Sigmoid colon (tissue), 7 donors: ENCODE data around the gene EXOC7. TPM values are rescaled to one million over a fixed set of nuclear protein-coding genes. Genes with fewer than 3 reads are reported as not detected.

ENCODE experiments used
- DNase-seq: peaks from one replicate; pipeline ENCODE4 v3.0.0-alpha.2; 2019
- H3K27ac ChIP-seq, 4 donors: fragments of 200-600 bp; sonication (generic); one replicate each; pipeline ENCODE4 v1.5.1; 2016 to 2019; ENCODE audit warnings: mild to moderate bottlenecking in 1 of 4
- H3K27me3 ChIP-seq, 3 donors: fragments of 200-600 bp; sonication (generic); one replicate each; pipeline ENCODE4 v1.5.1; 2019; ENCODE audit warnings: mild to moderate bottlenecking in 1 of 3
- H3K36me3 ChIP-seq, 4 donors: fragments of 200-600 bp; sonication (generic); one replicate each; pipeline ENCODE4 v1.5.1; 2016 to 2019
- H3K4me1 ChIP-seq, 4 donors: fragments of 200-600 bp; sonication (generic); one replicate each; pipeline ENCODE4 v1.5.1; 2017 to 2019
- H3K4me3 ChIP-seq, 4 donors: fragments of 200-600 bp; sonication (generic); one replicate each; pipeline ENCODE4 v1.5.1; 2017 to 2019; ENCODE audit warnings: mild to moderate bottlenecking in 2 of 4, moderate library complexity in 1 of 4
- H3K9me3 ChIP-seq, 4 donors: fragments of 200-600 bp in 3 of 4; sonication (generic) in 3 of 4; one replicate each; pipeline versions ENCODE4 v1.5.1 to v1.6.1; 2013 to 2019
- EP300 ChIP-seq, 4 donors: sonication (generic); formaldehyde crosslinking; IDR thresholded peaks; one replicate each; pipeline ENCODE4 v1.6.1; 2017; ENCODE audit warnings: antibody characterized with exemption in 4 of 4
- POLR2A ChIP-seq, 2 donors: fragments of 450-650 bp; IDR thresholded peaks; one replicate each; pipeline ENCODE4 v1.6.1; 2016; ENCODE audit warnings: antibody characterized with exemption in 2 of 2, mild to moderate bottlenecking in 2 of 2, moderate library complexity in 2 of 2
- POLR2AphosphoS5 ChIP-seq, 4 donors: sonication (generic); formaldehyde crosslinking; IDR thresholded peaks; one replicate each; pipeline ENCODE4 v1.6.1; 2017; ENCODE audit warnings: antibody characterized with exemption in 4 of 4
- WGBS, 2 donors: extraction: QIAGEN DNeasy Blood & Tissue Kit; methylation state at CpG; one replicate each; pipeline ENCODE4 v1.1.7; 2013; 5-methylcytosine and 5-hydroxymethylcytosine counted together
- intact Hi-C: fragments of 100-400 bp; cut with DNase I; formaldehyde crosslinking; loops from one replicate; pipeline ENCODE4 v1.15.1; 2023
- polyA plus RNA-seq, 3 donors: library from polyadenylated mRNA; stranded (reverse); fragments of 200-250 nt; gene quantifications; one replicate each; pipeline ENCODE4 v1.2.3, GENCODE V29; 2013
- total RNA-seq, 4 donors: library from RNA; depleted of rRNA; stranded (reverse); fragments of >200 nt; gene quantifications; one replicate each; pipeline ENCODE4 v1.1.0, GENCODE V29; 2016
- TF ChIP-seq, protein P1 (sequence below), 4 experiments: fragments of 450-650 bp in 3 of 4; fragments of 200-600 bp in 1 of 4; IDR thresholded peaks; one replicate each; pipeline ENCODE4 v1.5.1; 2016 to 2019; ENCODE audit warnings: antibody characterized with exemption in 4 of 4, mild to moderate bottlenecking in 3 of 4, moderate library complexity in 2 of 4
- donor health status: healthy with polysubstance abuse.
- donor health status: Bipolar disorder and iron deficiency.
- donor health status: healthy.

Gene EXOC7
- total and polyA plus RNA-seq, 7 donors, result 36.8 to 82.0 (median 71.3) TPM

DNA sequence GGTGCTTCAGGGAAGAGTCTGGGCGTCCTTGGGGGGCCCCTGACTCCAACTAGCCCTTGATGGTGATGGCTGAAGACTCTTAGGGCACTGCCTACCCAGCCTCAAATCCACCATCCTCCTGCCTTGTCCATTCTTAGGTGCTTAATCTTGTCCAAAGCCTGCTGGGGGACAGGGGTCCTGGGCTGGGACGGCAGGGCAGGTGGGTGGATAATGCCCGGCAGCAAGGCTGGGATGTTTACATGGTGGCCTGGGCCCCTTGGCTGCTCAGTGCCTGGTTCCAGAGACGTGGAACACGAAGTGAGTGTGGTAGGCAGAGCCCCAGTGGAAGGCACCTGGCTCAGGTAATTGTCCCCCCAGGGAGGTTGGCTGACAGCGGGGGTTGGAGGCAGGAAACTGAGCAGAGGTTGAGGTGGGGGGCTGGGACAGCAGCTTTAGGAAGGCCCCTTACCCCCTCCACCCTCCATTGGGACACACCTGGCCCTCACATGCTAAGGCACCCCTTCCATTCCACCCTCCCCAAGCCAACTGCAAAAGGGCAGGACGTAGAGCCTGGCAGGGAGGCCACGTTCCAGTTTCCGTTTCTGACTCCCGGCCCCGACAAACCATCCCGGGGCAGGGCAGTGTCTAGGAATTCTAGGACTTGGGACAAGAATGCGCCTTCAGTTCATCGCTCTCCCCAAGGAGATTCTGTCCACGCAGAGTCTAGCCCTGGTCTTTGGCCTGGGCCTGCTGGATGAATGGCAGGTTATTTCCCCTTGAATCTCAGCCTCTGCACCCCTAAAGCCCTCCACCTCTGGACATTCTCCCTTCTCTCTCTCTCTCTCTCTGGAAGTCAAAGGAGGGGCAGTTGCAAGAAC, 35.5 kb upstream of the EXOC7 start:
- Histone ChIP-seq H3K36me3 (no peaks in the 10 kb centered on the region), H3K27me3 (peaks cover 45 to 65% (median 64%) of the 10 kb centered on the region in 3 donors), H3K27ac (no peak overlapping the region), H3K4me1 (peaks cover 0 to 37% (median 27%) of the 10 kb centered on the region in 4 donors), H3K9me3 (no peaks in the 10 kb centered on the region), H3K4me3 (no peak overlapping the region)
- no peak for DNase-seq
- 55 to 78% methylated on average over 15 of the region's 15 CpGs for WGBS, 2 donors
- intact Hi-C loops, result no loop called here
- TF ChIP-seq POLR2A (IDR thresholded peaks at IDR 0.05) (no peak), POLR2AphosphoS5 (IDR thresholded peaks at IDR 0.05) (no peak), EP300 (IDR thresholded peaks at IDR 0.05) (no peak)
- TF ChIP-seq, protein P1, sequence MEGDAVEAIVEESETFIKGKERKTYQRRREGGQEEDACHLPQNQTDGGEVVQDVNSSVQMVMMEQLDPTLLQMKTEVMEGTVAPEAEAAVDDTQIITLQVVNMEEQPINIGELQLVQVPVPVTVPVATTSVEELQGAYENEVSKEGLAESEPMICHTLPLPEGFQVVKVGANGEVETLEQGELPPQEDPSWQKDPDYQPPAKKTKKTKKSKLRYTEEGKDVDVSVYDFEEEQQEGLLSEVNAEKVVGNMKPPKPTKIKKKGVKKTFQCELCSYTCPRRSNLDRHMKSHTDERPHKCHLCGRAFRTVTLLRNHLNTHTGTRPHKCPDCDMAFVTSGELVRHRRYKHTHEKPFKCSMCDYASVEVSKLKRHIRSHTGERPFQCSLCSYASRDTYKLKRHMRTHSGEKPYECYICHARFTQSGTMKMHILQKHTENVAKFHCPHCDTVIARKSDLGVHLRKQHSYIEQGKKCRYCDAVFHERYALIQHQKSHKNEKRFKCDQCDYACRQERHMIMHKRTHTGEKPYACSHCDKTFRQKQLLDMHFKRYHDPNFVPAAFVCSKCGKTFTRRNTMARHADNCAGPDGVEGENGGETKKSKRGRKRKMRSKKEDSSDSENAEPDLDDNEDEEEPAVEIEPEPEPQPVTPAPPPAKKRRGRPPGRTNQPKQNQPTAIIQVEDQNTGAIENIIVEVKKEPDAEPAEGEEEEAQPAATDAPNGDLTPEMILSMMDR (IDR thresholded peaks at IDR 0.05), result no peak

DNA sequence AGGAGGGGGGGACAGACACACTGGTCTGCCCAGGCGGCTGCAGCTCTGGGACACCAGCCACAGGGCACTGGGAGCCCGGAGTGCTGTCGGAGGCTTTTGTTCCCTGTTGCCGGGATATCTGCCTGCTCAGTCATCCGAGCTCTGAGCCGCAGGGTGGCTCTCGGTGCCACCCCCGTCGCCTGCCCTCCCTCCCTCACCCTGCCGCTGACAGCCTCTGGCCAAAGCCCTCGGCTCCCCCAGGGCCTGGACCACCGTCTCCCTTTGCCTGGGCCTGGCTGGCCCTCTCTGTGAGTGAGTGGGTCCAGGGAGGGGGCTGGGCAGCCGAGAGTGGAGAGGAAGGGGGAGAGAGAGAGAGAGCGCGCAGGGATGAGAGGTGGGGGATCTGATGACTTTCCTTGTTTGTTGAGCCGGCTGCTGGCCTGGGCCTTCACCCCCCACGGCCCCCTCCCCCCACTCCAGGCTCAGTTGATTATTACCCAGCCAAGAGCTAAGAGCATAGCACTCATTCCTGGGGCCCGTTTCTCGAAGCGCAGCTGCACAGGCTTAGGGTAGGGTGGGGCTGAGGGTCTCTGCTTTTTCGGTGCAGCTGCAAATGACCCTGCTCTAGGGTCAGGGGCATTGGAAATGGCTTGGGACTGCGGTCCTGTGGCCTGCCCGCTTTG, 34.8 kb upstream of the EXOC7 start:
- 41 to 66% methylated on average over 23 of the region's 23 CpGs for WGBS, 2 donors
- TF ChIP-seq POLR2A (IDR thresholded peaks at IDR 0.05) (no peak), EP300 (IDR thresholded peaks at IDR 0.05) (no peak), POLR2AphosphoS5 (IDR thresholded peaks at IDR 0.05) (no peak)
- TF ChIP-seq, protein P1 (IDR thresholded peaks at IDR 0.05), result no peak
- Histone ChIP-seq H3K27ac (no peak overlapping the region), H3K36me3 (no peaks in the 10 kb centered on the region), H3K9me3 (no peaks in the 10 kb centered on the region), H3K4me3 (no peak overlapping the region), H3K27me3 (peaks cover 45 to 73% (median 72%) of the 10 kb centered on the region in 3 donors), H3K4me1 (peaks cover 0 to 37% (median 27%) of the 10 kb centered on the region in 4 donors)
- intact Hi-C loops, result no loop called here
- no peak for DNase-seq

DNA sequence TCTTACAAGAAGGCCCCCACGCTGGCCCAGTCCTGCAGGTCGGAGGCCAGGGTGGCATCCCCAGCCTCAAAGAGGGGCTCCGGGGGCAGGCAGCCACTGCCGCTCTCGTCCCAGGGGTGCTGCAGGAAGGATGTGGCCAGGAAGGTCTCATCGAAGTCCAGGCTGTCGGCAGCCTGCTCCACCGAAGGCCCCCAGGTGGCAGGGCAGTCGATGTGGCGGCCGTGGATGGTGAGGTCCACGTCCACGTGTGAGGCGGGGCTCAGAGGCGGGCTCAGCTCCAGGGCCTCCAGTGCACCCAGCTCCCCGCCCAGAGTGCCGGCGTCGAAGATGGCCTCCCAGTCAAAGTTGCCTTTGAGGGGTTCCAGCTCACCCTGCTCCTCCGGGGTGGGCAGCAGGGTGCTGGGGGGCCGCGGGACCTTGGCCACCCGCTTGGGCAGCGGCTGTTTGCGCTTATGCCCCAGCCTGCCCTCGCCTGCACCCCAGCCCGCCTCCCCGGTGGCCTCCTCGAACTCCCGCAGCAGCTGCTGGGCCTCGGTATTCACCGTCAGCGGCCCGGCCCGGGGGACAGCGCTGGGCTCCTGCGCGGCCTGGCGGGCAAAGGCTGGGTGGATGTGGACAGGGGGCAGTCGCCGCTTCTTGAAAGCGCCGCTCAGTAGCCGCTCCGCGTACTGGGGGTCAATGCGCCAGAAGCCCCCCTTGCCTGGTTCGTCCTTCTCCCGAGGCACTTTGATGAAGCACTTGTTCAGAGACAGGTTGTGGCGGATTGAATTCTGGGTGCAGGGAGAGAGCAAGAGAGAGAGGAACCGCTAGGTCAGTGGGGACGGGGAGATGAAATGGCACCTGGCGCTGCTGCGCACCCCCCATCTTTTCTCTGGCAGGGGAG, 34.0 kb upstream of the EXOC7 start:
- 75 to 76% methylated on average over 54 of the region's 54 CpGs for WGBS, 2 donors
- Histone ChIP-seq H3K27ac (no peak overlapping the region), H3K36me3 (no peaks in the 10 kb centered on the region), H3K4me3 (no peak overlapping the region), H3K9me3 (no peaks in the 10 kb centered on the region), H3K27me3 (peaks cover 48 to 80% (median 80%) of the 10 kb centered on the region in 3 donors), H3K4me1 (peaks cover 0 to 37% (median 27%) of the 10 kb centered on the region in 4 donors)
- DNase-seq, result no peak
- intact Hi-C loops, result no loop called here
- TF ChIP-seq POLR2A (IDR thresholded peaks at IDR 0.05) (no peak), POLR2AphosphoS5 (IDR thresholded peaks at IDR 0.05) (no peak), EP300 (IDR thresholded peaks at IDR 0.05) (no peak)
- TF ChIP-seq, protein P1 (IDR thresholded peaks at IDR 0.05), result no peak

DNA sequence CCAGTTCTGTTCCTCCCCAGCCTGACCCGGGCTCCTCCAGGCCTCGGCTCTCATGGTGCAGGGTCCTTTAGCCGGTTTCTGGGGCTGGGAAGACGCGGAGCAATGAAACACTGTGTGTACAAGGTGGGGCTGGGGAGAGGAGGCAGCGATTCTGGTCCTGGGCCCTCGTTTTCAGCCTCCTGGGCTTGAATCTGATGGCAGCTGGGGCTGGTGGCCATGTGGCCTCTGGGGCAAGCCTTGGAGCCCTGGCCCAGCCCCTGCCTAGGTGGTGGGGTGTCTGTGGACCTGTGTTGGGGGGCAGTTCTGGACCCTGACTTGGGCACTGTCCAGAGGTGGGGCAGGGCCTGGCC, 33.4 kb upstream of the EXOC7 start:
- Histone ChIP-seq H3K4me1 (peaks cover 0 to 35% (median 26%) of the 10 kb centered on the region in 4 donors), H3K27me3 (peaks cover 48 to 87% (median 86%) of the 10 kb centered on the region in 3 donors), H3K9me3 (no peaks in the 10 kb centered on the region), H3K27ac (no peak overlapping the region), H3K36me3 (no peaks in the 10 kb centered on the region), H3K4me3 (no peak overlapping the region)
- TF ChIP-seq, protein P1 (IDR thresholded peaks at IDR 0.05), result no peak
- TF ChIP-seq EP300 (IDR thresholded peaks at IDR 0.05) (no peak), POLR2A (IDR thresholded peaks at IDR 0.05) (no peak), POLR2AphosphoS5 (IDR thresholded peaks at IDR 0.05) (no peak)
- no peak for DNase-seq
- intact Hi-C loops, result no loop called here
- 36 to 73% methylated on average over 7 of the region's 7 CpGs for WGBS, 2 donors
